IMR-90 (cell line): ENCODE data around the gene LAMTOR4. TPM values are rescaled to one million over a fixed set of nuclear protein-coding genes. Genes with fewer than 3 reads are reported as not detected.

Experiments
- ATAC-seq: fragments of 200-7000 bp; cut with Tn5 transposase; 2 replicates; pipeline ENCODE4 v1.9.1; 2020; ENCODE audit warnings: low read depth, mild to moderate bottlenecking, moderate library complexity
- BruUV-seq: library from RNA; stranded (reverse); fragments of 400-500 nt; replicated peaks from 2 replicates; lab custom pipeline; 2021; lab: Mats Ljungman, UMichigan
- CTCF ChIA-PET: fragments of 300-600 bp; formaldehyde crosslinking; extraction: SDS; loops from one replicate; lab custom pipeline; 2021; ENCODE audit warnings: antibody characterized with exemption; lab: Yijun Ruan, JAX
- POLR2A ChIA-PET: fragments of 300-600 bp; sonication (Branson Sonifier 250); formaldehyde crosslinking; loops from one replicate; lab custom pipeline; 2022; ENCODE audit warnings: antibody characterized with exemption; ENCODE audit not compliant: unreplicated experiment; lab: Charles Lee
- DNase-seq: peaks from one replicate; pipeline ENCODE4 v3.0.0; 2013
- H2AFZ ChIP-seq: replicated peaks from 2 replicates; pipeline ENCODE3; 2013; ENCODE audit warnings: low read length, mild to moderate bottlenecking; ENCODE audit not compliant: poor library complexity
- H2AK5ac ChIP-seq: 2 replicates; pipeline ENCODE4 v1.6.1; 2013; ENCODE audit warnings: low read depth, low read length, inconsistent platforms
- H2AK9ac ChIP-seq: replicated peaks from 2 replicates; pipeline ENCODE3; 2013; ENCODE audit warnings: mild to moderate bottlenecking, low read depth, low read length, moderate library complexity; ENCODE audit not compliant: poor library complexity
- H2BK120ac ChIP-seq: 2 replicates; pipeline ENCODE4 v1.6.1; 2013; ENCODE audit warnings: low read depth, low read length, inconsistent platforms
- H2BK15ac ChIP-seq: 3 replicates; pipeline ENCODE4 v1.6.1; 2013; ENCODE audit warnings: low read depth, low read length, inconsistent platforms
- H2BK20ac ChIP-seq: 2 replicates; pipeline ENCODE4 v1.6.1; 2013; ENCODE audit warnings: low read depth, mild to moderate bottlenecking, inconsistent platforms, low read length, moderate library complexity
- H2BK5ac ChIP-seq: 2 replicates; pipeline ENCODE4 v1.6.1; 2013; ENCODE audit warnings: mild to moderate bottlenecking, low read depth, low read length, inconsistent platforms; ENCODE audit not compliant: poor library complexity, severe bottlenecking
- H3K14ac ChIP-seq: replicated peaks from 2 replicates; pipeline ENCODE4 v1.6.1; 2013; ENCODE audit warnings: low read depth, low read length, inconsistent platforms
- H3K18ac ChIP-seq: 2 replicates; pipeline ENCODE4 v1.6.1; 2013; ENCODE audit warnings: low read depth, low read length, control low read depth
- H3K23ac ChIP-seq: 2 replicates; pipeline ENCODE4 v1.6.1; 2013; ENCODE audit warnings: low read depth, low read length, inconsistent platforms
- H3K27ac ChIP-seq: 2 replicates; pipeline ENCODE4 v1.5.1; 2013; ENCODE audit warnings: mild to moderate bottlenecking, control low read depth, low read length; ENCODE audit not compliant: insufficient read depth
- H3K27me3 ChIP-seq: 2 replicates; pipeline ENCODE4 v1.6.1; 2013; ENCODE audit warnings: low read length; ENCODE audit not compliant: control insufficient read depth, insufficient read depth
- H3K36me3 ChIP-seq: 2 replicates; pipeline ENCODE4 v1.6.1; 2013; ENCODE audit warnings: low read length, mixed read lengths; ENCODE audit not compliant: control insufficient read depth, insufficient read depth
- H3K4ac ChIP-seq: 2 replicates; pipeline ENCODE4 v1.6.1; 2013; ENCODE audit warnings: low read depth, low read length, inconsistent platforms
- H3K4me1 ChIP-seq: 2 replicates; pipeline ENCODE4 v1.6.1; 2013; ENCODE audit warnings: low read length, mixed read lengths; ENCODE audit not compliant: control insufficient read depth, insufficient read depth
- H3K4me2 ChIP-seq: 2 replicates; pipeline ENCODE4 v1.6.1; 2013; ENCODE audit warnings: low read depth, mild to moderate bottlenecking, control low read depth, low read length, moderate library complexity
- H3K4me3 ChIP-seq: 2 replicates; pipeline ENCODE4 v1.5.1; 2013; ENCODE audit warnings: low read depth, mild to moderate bottlenecking, control low read depth, low read length, moderate library complexity; ENCODE audit not compliant: insufficient read depth
- H3K56ac ChIP-seq: 2 replicates; pipeline ENCODE4 v1.6.1; 2013; ENCODE audit warnings: low read length, inconsistent platforms; ENCODE audit not compliant: insufficient read depth; ENCODE audit errors: extremely low read depth
- H3K79me1 ChIP-seq, 2 experiments: 2 replicates each; pipeline ENCODE4 v1.6.1; 2013; ENCODE audit warnings: low read length in 2 of 2, inconsistent platforms in 1 of 2, low read depth in 1 of 2
- H3K9ac ChIP-seq: 2 replicates; pipeline ENCODE4 v1.6.1; 2013; ENCODE audit warnings: low read depth, low read length, control low read depth
- H3K9me1 ChIP-seq: 2 replicates; pipeline ENCODE4 v1.6.1; 2013; ENCODE audit warnings: low read length, inconsistent platforms; ENCODE audit not compliant: insufficient read depth
- H3K9me3 ChIP-seq: 2 replicates; pipeline ENCODE4 v1.6.1; 2013; ENCODE audit warnings: low read length; ENCODE audit not compliant: control insufficient read depth, insufficient read depth
- H4K20me1 ChIP-seq: 2 replicates; pipeline ENCODE4 v1.6.1; 2013; ENCODE audit warnings: low read length, inconsistent platforms; ENCODE audit not compliant: insufficient read depth
- H4K5ac ChIP-seq: 2 replicates; pipeline ENCODE4 v1.6.1; 2013; ENCODE audit warnings: mild to moderate bottlenecking, low read depth, low read length, control low read depth
- H4K8ac ChIP-seq, 2 experiments: 2 replicates each; pipeline ENCODE4 v1.6.1; 2013; ENCODE audit warnings: low read depth in 2 of 2, low read length in 2 of 2, control low read depth in 1 of 2, inconsistent platforms in 1 of 2
- H4K91ac ChIP-seq: 2 replicates; pipeline ENCODE4 v1.6.1; 2013; ENCODE audit warnings: low read depth, low read length, inconsistent platforms; ENCODE audit not compliant: insufficient read depth
- CHD1 ChIP-seq: IDR thresholded peaks from 2 replicates; pipeline ENCODE4 v1.6.1; 2012; ENCODE audit warnings: low read depth, low read length, improper control_type of control experiment
- MAZ ChIP-seq: IDR thresholded peaks from 2 replicates; pipeline ENCODE4 v1.6.1; 2012; ENCODE audit warnings: low read depth, mild to moderate bottlenecking, low read length, improper control_type of control experiment, moderate library complexity, borderline replicate concordance
- MXI1 ChIP-seq: IDR thresholded peaks from 2 replicates; pipeline ENCODE4 v1.6.1; 2012; ENCODE audit warnings: low read depth, mild to moderate bottlenecking, low read length, moderate library complexity, borderline replicate concordance
- POLR2A ChIP-seq: IDR thresholded peaks from 2 replicates; pipeline ENCODE4 v1.6.1; 2012; ENCODE audit warnings: mild to moderate bottlenecking, low read depth, low read length
- RAD21 ChIP-seq: IDR thresholded peaks from 2 replicates; pipeline ENCODE4 v1.6.1; 2012; ENCODE audit warnings: low read length, improper control_type of control experiment
- RCOR1 ChIP-seq: IDR thresholded peaks from 2 replicates; pipeline ENCODE4 v1.6.1; 2012; ENCODE audit warnings: mild to moderate bottlenecking, low read length, improper control_type of control experiment; ENCODE audit not compliant: insufficient replicate concordance
- SMC3 ChIP-seq: fragments of 150-350 bp; IDR thresholded peaks from 2 replicates; pipeline ENCODE4 v1.6.1; 2016; ENCODE audit warnings: low read depth, mild to moderate bottlenecking, antibody characterized with exemption, low read length, moderate library complexity
- WGBS, 2 experiments: methylation state at CpG; one replicate each; pipeline versions ENCODE4 v1.1.5 to v1.1.7; 2013; ENCODE audit warnings: missing lambda C conversion rate in 2 of 2; ENCODE audit not compliant: insufficient read length in 1 of 2; ENCODE audit errors: extremely low coverage in 2 of 2; 5-methylcytosine and 5-hydroxymethylcytosine counted together
- dilution Hi-C: fragments of 300-500 bp; cut with HindIII; formaldehyde crosslinking; loops from one replicate; pipeline ENCODE4 v1.14.3; 2018; ENCODE audit warnings: low sequenced_read_pairs; ENCODE audit not compliant: unreplicated experiment
- in situ Hi-C: fragments of 300-500 bp; cut with MboI; formaldehyde crosslinking; loops from 3 replicates; pipeline ENCODE4 v1.14.3; 2019; ENCODE audit warnings: low sequenced_read_pairs, inconsistent platforms, mixed read lengths
- intact Hi-C: fragments of 100-400 bp; cut with micrococcal nuclease; formaldehyde crosslinking; loops from 2 replicates; pipeline ENCODE4 v1.10.0; 2022
- polyA plus RNA-seq, 3 experiments: library from polyadenylated mRNA; depleted of rRNA; stranded (reverse); fragments of >200 nt; gene quantifications; 2 replicates each; pipeline ENCODE4 v1.2.3, GENCODE V29; 2012; ENCODE audit warnings: low replicate concordance in 1 of 3
- total RNA-seq: library from RNA; depleted of rRNA; stranded (reverse); fragments of >200 nt; gene quantifications from 2 replicates; pipeline ENCODE4 v1.2.3, GENCODE V29; 2012
- TF ChIP-seq, protein P1 (sequence below): fragments of 150-350 bp; IDR thresholded peaks from 2 replicates; pipeline ENCODE4 v1.6.1; 2016; ENCODE audit warnings: low read depth, mild to moderate bottlenecking, low read length, moderate library complexity, borderline replicate concordance

Gene LAMTOR4
- total and polyA plus RNA-seq, 2 of the 4 experiments (the other 2 are of a cell fraction) = 134 to 268 TPM

DNA sequence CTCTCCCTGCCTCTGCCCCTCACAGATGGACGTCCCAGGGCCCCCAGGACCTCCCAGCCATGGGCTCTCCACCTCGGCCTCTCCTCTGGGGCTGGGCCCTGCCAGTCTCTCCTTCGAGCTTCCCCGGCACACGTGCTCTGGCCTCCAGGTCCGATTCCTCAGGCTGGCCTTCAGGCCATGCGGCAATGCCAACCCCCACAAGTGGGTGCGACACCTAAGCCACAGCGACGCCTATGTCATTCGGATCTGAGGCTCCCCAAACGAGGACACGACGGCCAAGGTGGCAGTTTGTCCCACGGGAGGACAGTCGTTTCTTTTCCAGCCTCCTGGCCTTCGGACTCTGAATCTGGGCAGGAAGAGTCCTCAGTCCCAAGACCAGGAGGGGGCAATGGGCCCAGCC, 42.1 kb upstream of the LAMTOR4 start:
- H3K4ac ChIP-seq = no peak overlapping the region
- no peak overlapping the region for H2AK9ac ChIP-seq
- no peak overlapping the region for H2BK120ac ChIP-seq
- no peak overlapping the region for H3K4me3 ChIP-seq
- peaks cover 3% of the 10 kb centered on the region; the same call in 1 of the 2 replicates for H4K20me1 ChIP-seq
- no peak overlapping the region for H3K27ac ChIP-seq
- H2AK5ac ChIP-seq = no peak overlapping the region
- H3K4me2 ChIP-seq = no peak overlapping the region
- H3K27me3 ChIP-seq = no peaks in the 10 kb centered on the region
- no peak overlapping the region for H3K9ac ChIP-seq
- ATAC-seq (no peak), DNase-seq (no peak)
- in situ Hi-C loops = no loop called here
- H3K79me1 ChIP-seq = peaks cover 6 to 19% of the 10 kb centered on the region in 2 experiments
- H4K8ac ChIP-seq = no peak overlapping the region
- TF ChIP-seq RCOR1 = no peak
- TF ChIP-seq RAD21 = no peak
- no peak for TF ChIP-seq POLR2A
- no peak for TF ChIP-seq SMC3
- no peak for TF ChIP-seq MAZ
- no peak for TF ChIP-seq CHD1
- TF ChIP-seq MXI1 = no peak
- TF ChIP-seq, protein P1, sequence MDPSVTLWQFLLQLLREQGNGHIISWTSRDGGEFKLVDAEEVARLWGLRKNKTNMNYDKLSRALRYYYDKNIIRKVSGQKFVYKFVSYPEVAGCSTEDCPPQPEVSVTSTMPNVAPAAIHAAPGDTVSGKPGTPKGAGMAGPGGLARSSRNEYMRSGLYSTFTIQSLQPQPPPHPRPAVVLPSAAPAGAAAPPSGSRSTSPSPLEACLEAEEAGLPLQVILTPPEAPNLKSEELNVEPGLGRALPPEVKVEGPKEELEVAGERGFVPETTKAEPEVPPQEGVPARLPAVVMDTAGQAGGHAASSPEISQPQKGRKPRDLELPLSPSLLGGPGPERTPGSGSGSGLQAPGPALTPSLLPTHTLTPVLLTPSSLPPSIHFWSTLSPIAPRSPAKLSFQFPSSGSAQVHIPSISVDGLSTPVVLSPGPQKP = no peak
- no peak overlapping the region for H2BK5ac ChIP-seq
- H3K9me1 ChIP-seq = peaks cover 5% of the 10 kb centered on the region; the same call in 1 of the 2 replicates
- no peak overlapping the region for H2AFZ ChIP-seq
- no peak overlapping the region for H3K18ac ChIP-seq
- H4K91ac ChIP-seq = no peak overlapping the region
- dilution Hi-C loops = no loop called here
- H2BK20ac ChIP-seq = no peak overlapping the region
- ChIA-PET POLR2A (no interaction called here), CTCF (no interaction called here)
- H3K23ac ChIP-seq = no peak overlapping the region
- no peak overlapping the region for H3K14ac ChIP-seq
- peaks cover 58% of the 10 kb centered on the region for H3K36me3 ChIP-seq
- no peak overlapping the region for H4K5ac ChIP-seq
- intact Hi-C loops = no loop called here
- BruUV-seq = no TSS peak
- no peaks in the 10 kb centered on the region for H3K9me3 ChIP-seq
- no peak overlapping the region for H2BK15ac ChIP-seq
- 90% methylated on average over 4 of the region's 17 CpGs; no CpG with 5 or more reads in 1 of the 2 experiments for WGBS, 2 experiments
- no peak overlapping the region for H3K56ac ChIP-seq
- H3K4me1 ChIP-seq = peaks cover 8% of the 10 kb centered on the region
